Midbrain (tissue), 1 donor: ENCODE results near the gene SARNP.

ENCODE experiments used
- DNase-seq: peaks from one replicate; lab custom pipeline; 2025; lab: John Stamatoyannopoulos, UW

Gene SARNP

GRCh38 chr12:55707841-55708694 is 109.5 kb downstream of the SARNP start, which contains the start of gene ITGA7:
ITGA7 (minus strand) TSS chr12:55707904; CDS start chr12:55707682, 222 bp downstream.
- DNase-seq: peak; percentile 45
